Ishikawa (cell line): Measurements from ENCODE around the gene SMOC1.

Source experiments
- CEBPB ChIP-seq: IDR thresholded peaks from 2 replicates; pipeline ENCODE4 v1.6.1; 2012
- CREB1 ChIP-seq: IDR thresholded peaks from 2 replicates; pipeline ENCODE4 v1.6.1; 2012; ENCODE audit warnings: low read depth
- EGR1 ChIP-seq: IDR thresholded peaks from 2 replicates; pipeline ENCODE4 v1.6.1; 2012
- EP300 ChIP-seq: IDR thresholded peaks from 2 replicates; pipeline ENCODE4 v1.6.1; 2012; ENCODE audit warnings: borderline replicate concordance
- FOXM1 ChIP-seq: IDR thresholded peaks from 2 replicates; pipeline ENCODE4 v1.6.1; 2012; ENCODE audit warnings: low read depth, borderline replicate concordance
- NFIC ChIP-seq: IDR thresholded peaks from 2 replicates; pipeline ENCODE4 v1.6.1; 2012
- RAD21 ChIP-seq: IDR thresholded peaks from 2 replicates; pipeline ENCODE4 v1.6.1; 2012; ENCODE audit warnings: low read depth
- TAF1 ChIP-seq: IDR thresholded peaks from 2 replicates; pipeline ENCODE4 v1.6.1; 2012; ENCODE audit warnings: low read depth, mild to moderate bottlenecking
- TCF12 ChIP-seq: IDR thresholded peaks from 2 replicates; pipeline ENCODE4 v1.6.1; 2012; ENCODE audit warnings: low read depth
- TEAD4 ChIP-seq: IDR thresholded peaks from 2 replicates; pipeline ENCODE4 v1.6.1; 2012
- YY1 ChIP-seq: IDR thresholded peaks from 2 replicates; pipeline ENCODE4 v1.6.1; 2012; ENCODE audit warnings: low read depth
- ZBTB7A ChIP-seq: IDR thresholded peaks from 2 replicates; pipeline ENCODE4 v1.6.1; 2012; ENCODE audit warnings: low read depth
- TF ChIP-seq, protein P1 (sequence below): IDR thresholded peaks from 2 replicates; pipeline ENCODE4 v1.6.1; 2012
- TF ChIP-seq, protein P2 (sequence below): IDR thresholded peaks from 2 replicates; pipeline ENCODE4 v1.6.1; 2012; ENCODE audit warnings: low read depth, mild to moderate bottlenecking
- TF ChIP-seq, protein P3 (sequence below): IDR thresholded peaks from 2 replicates; pipeline ENCODE4 v1.6.1; 2012

SMOC1 gene

DNA sequence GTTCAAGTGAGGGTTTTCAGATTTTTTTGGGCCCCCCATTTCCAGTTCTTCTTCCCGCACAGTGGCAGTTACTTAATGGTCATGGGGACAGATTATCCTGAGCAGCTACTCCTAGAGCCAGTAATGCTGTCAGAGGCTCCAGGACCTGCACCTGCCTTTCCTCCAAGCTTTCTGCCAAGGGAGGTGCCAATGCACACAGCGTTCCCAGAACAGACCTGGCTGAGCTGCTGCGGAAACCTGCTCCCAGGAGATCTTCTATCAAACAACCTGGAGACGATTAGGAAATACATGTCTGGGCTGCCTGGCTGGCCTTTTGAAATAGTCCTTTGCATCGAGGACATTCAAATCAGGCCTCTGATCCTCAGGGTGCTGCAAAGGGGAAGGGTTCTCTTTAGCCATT, 188.6 kb downstream of the SMOC1 start:
- TF ChIP-seq FOXM1, result no peak
- no peak for TF ChIP-seq CEBPB
- TF ChIP-seq, protein P1, sequence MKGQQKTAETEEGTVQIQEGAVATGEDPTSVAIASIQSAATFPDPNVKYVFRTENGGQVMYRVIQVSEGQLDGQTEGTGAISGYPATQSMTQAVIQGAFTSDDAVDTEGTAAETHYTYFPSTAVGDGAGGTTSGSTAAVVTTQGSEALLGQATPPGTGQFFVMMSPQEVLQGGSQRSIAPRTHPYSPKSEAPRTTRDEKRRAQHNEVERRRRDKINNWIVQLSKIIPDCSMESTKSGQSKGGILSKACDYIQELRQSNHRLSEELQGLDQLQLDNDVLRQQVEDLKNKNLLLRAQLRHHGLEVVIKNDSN, result no peak
- no peak for TF ChIP-seq TCF12
- TF ChIP-seq ZBTB7A, result no peak
- TF ChIP-seq TEAD4, result no peak
- TF ChIP-seq, protein P2, sequence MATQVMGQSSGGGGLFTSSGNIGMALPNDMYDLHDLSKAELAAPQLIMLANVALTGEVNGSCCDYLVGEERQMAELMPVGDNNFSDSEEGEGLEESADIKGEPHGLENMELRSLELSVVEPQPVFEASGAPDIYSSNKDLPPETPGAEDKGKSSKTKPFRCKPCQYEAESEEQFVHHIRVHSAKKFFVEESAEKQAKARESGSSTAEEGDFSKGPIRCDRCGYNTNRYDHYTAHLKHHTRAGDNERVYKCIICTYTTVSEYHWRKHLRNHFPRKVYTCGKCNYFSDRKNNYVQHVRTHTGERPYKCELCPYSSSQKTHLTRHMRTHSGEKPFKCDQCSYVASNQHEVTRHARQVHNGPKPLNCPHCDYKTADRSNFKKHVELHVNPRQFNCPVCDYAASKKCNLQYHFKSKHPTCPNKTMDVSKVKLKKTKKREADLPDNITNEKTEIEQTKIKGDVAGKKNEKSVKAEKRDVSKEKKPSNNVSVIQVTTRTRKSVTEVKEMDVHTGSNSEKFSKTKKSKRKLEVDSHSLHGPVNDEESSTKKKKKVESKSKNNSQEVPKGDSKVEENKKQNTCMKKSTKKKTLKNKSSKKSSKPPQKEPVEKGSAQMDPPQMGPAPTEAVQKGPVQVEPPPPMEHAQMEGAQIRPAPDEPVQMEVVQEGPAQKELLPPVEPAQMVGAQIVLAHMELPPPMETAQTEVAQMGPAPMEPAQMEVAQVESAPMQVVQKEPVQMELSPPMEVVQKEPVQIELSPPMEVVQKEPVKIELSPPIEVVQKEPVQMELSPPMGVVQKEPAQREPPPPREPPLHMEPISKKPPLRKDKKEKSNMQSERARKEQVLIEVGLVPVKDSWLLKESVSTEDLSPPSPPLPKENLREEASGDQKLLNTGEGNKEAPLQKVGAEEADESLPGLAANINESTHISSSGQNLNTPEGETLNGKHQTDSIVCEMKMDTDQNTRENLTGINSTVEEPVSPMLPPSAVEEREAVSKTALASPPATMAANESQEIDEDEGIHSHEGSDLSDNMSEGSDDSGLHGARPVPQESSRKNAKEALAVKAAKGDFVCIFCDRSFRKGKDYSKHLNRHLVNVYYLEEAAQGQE, result no peak
- no peak for TF ChIP-seq TAF1
- no peak for TF ChIP-seq EP300
- no peak for TF ChIP-seq EGR1
- no peak for TF ChIP-seq YY1
- TF ChIP-seq CREB1, result no peak

DNA sequence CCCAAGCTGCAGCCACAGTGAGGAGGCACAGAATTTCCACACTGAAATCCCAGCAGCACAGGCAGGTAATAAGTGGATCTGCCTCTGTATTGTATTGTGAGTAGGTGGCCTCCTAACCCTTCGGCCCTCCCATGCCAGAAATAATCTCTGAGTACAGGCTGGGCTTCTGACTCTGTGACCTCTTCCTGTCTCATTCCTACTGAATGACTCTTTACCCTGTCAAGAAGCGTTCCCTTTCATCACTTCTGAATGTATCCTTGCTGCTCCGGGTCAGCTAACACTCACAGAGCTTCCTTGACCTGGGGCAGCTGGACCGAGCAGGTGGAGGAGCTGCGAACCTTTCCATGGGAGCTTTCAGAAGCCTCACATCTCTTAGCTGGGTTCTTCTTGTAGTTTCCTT, 190.0 kb downstream of the SMOC1 start:
- TF ChIP-seq CEBPB, result no peak
- TF ChIP-seq FOXM1, result no peak
- TF ChIP-seq, protein P1, result no peak
- no peak for TF ChIP-seq YY1
- no peak for TF ChIP-seq ZBTB7A
- no peak for TF ChIP-seq EGR1
- no peak for TF ChIP-seq NFIC
- TF ChIP-seq TCF12, result no peak
- no peak for TF ChIP-seq EP300

DNA sequence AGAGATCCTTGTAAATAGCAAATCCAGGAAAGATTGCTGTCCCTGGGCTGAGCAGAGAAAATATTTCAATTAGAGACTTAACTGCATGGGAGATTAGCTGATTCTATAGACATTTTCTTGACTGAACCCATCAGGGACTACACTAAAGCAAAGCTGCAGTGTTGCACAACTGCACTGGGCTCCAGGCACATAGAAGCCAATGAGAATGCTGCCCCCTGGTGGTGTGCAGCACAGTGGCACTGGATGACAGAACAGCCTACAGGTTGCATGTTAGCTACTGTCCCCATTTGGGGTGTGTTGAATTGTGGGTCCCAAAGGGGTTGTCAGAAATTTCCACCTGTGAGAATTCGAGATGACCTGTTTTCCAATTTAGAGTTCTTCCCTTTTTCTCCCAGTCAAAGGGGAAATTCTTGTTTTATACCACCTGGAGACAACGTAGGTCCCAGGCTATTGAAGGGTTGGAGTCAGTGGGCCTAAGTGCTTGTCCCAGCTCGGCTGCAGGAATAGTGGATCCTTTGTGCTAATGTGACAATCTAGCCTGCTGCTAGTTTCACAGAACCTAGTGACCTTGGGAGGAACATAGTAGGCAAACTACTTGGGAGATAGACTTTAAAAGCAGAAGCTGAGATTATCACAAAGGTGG, 194.8 kb downstream of the SMOC1 start:
- TF ChIP-seq ZBTB7A, result no peak
- TF ChIP-seq RAD21, result peak; percentile 66
- peak; percentile 93 for TF ChIP-seq CEBPB
- TF ChIP-seq, protein P2, result no peak

DNA sequence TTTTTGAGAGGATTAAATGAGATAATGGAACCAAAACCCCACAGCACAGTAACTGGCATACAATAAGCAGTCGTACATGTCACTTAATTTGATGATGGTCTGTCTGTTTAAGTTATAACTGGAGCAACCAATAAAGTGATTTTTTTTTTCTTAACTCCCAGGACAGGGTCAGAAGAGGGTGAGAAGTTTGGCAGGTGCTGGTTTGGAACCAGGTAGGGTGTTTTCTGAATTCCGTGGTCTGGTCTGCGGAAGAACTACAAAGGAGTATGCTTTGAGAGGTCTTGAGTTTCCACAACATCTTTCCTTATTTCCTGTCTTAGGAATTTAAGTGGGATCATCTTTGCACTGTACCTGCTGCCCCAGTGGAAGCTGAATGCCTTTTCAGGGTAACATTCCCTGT, 197.8 kb downstream of the SMOC1 start:
- TF ChIP-seq ZBTB7A, result no peak
- TF ChIP-seq TAF1, result no peak
- TF ChIP-seq, protein P2, result no peak
- TF ChIP-seq, protein P3, sequence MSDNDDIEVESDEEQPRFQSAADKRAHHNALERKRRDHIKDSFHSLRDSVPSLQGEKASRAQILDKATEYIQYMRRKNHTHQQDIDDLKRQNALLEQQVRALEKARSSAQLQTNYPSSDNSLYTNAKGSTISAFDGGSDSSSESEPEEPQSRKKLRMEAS, result no peak

DNA sequence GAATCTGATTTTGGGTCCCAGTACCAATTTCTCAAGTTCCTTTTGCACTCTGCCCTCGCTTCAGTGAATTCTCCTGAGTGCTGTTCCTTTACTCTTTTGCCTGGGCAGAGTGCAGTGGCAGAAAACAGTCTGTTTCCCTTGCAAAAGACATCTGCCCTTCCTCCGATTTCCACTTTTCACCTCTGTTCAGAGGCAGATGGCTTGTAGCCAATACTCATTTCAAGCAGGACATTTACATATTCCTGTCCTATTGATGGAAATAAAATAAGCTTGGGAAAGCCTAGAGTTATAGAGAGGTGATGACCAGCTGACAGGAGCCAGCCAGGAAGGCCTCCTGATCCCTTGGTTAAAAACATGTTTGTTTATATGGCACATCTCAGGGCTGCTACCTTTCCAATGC, 198.5 kb downstream of the SMOC1 start:
- no peak for TF ChIP-seq EGR1
- TF ChIP-seq CREB1, result no peak
- TF ChIP-seq, protein P2, result no peak
- no peak for TF ChIP-seq TAF1
- TF ChIP-seq NFIC, result no peak
- TF ChIP-seq CEBPB, result no peak
- TF ChIP-seq FOXM1, result no peak
- TF ChIP-seq ZBTB7A, result no peak
- TF ChIP-seq YY1, result no peak
- TF ChIP-seq, protein P1, result no peak
- TF ChIP-seq TCF12, result no peak
- TF ChIP-seq, protein P3, result no peak
- TF ChIP-seq EP300, result no peak
- no peak for TF ChIP-seq RAD21
- TF ChIP-seq TEAD4, result no peak
